ENCODE data around the gene STARD3. TPM values are rescaled to one million over a fixed set of nuclear protein-coding genes. Genes with fewer than 3 reads are reported as not detected.

STARD3 gene
- 22.5 and 47.8 TPM in 2 replicates for total RNA-seq

DNA sequence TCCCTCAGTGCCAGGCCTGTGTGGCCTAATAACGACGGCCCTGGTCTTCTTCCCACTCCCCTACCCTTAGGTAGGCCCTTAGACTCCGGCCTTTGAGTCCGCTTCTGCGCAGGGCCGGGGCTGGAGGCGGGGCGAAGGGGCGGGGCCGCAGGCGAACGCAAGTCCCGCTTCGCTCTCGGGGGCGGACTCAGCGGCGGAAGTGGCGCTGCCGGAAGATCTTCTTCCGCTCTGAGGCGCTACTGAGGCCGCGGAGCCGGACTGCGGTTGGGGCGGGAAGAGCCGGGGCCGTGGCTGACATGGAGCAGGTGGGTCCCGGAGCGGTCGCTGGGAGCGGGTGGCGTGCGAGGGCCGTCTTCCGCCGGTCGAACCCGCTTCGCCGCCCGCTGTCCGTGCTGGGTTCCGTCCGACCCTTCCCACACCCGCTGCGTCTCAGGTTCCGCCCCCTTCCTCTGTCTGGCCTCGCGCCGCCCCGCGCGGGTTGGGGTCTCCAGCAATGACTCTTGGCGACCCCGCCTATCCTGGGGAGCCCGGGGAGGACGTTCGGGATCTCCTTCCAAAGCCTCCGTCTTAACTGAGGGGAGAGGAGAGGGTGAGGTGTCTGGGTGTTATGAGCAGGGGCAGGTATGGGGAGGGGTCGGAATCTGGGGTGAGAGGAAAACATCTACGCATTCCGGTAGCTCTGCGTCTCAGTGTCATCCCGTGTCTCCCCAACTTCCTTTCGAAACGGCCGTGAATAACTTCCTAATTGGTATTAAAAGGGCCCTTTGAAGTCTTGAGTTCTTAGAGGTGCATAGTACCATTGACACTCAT lies at the start of gene STARD3:
STARD3 (plus strand) TSS at position 218 of the 810 bp plus-strand sequence. CDS start 16,388 bp downstream, outside the sequence.

DNA sequence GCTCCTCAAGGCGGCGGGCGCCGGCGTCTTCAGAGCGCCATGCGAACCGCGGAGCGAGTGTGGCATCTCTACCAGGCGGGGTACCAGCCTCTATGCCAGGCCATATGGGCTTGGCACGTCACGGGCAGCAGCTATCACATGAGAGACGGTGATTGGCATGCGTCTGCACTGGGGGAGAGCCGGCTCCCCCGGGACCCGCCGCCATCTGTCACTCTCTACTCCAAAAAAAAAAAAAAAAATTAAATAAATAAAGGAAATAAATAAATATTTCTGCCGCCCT lies 29.2 kb upstream of the STARD3 start, which contains the start of gene NEUROD2:
NEUROD2 (minus strand) TSS at position 70 of the 280 bp plus-strand sequence. CDS start 1,321 bp downstream, outside the sequence.

DNA sequence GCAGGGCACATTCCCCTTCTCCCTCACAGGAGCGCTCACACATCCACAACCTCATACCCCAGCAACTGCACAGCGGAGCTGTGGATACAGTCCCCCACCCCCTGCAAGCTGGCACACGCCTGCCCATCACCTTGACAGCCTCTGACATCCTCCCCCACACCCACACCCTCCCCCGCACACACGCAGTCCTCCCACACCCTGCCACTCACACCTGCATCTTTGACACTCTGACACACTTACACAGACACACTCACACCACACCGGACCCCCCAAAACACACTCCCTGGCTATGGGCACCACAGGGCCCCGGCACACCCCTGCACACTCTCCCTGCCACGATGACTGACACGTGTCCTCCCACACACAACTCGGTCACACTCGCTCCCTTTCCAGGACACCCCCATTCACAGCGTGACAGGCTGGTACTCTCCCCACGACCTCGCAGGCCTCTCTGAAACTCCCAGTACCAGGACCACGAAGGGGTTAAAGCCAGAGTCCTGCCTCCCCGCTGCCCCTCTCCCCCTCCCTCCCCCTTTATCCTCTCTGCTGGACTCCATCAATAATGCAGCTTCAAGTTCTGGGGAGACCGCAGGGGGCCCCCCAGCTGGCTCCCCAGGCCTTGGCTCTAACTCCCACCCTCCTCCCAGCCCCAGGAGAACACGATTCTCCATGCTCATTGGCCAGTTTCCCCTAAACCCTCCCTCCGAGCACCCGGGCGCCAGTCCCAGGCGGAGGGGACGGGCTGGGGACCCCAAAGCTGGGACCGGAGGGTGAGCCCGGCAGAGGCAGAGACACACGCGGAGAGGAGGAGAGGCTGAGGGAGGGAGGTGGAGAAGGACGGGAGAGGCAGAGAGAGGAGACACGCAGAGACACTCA lies 10.5 kb upstream of the STARD3 start, which contains the start of gene PPP1R1B:
PPP1R1B (plus strand) TSS at position 782 of the 876 bp plus-strand sequence. CDS start 441 bp downstream, outside the sequence.

DNA sequence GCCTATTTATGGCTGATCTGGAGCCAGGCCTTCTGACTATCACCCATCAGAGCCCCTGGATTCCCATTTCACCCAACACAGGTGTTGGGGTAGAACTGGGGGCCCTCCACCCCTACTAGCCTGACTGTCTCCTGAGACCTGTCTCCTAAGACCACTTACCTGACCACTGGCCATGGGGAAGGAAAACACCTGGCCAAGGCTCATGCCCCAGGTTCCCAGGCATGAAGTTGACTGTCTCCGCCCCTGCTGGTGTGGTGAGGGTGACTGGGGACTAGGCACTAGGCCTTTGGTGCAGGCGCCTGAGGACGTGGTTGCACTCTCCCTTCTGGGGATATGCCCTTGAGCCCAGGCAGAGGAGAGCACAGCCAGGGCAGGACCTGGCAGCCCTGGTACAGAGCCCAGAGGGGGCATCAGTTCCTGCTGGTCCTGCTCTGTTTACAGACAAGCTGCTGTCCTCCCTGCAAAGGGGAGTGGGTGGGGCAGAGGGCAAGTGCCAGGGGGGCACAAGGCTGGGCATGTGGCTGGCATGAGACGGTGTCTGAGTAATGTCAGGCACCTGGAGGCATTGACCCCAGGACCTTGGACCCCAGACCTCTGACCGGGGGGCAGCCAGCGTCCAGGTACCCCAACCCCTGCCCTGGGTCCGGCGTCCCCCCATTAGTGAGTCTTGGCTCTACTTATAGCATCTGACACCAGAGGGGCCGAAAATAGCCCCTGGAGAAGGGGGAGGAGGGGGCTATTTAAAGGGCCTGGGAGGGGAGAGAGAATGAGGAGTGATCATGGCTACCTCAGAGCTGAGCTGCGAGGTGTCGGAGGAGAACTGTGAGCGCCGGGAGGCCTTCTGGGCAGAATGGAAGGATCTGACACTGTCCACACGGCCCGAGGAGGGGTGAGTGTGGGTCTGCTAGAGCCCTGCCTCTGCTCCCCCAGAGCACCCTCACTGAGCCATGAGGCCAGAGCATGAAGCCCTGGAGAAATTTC lies 27.9 kb downstream of the STARD3 start, which contains the start of gene TCAP:
TCAP (plus strand) TSS at position 769 of the 981 bp plus-strand sequence; CDS start at position 780, 11 bp downstream.

DNA sequence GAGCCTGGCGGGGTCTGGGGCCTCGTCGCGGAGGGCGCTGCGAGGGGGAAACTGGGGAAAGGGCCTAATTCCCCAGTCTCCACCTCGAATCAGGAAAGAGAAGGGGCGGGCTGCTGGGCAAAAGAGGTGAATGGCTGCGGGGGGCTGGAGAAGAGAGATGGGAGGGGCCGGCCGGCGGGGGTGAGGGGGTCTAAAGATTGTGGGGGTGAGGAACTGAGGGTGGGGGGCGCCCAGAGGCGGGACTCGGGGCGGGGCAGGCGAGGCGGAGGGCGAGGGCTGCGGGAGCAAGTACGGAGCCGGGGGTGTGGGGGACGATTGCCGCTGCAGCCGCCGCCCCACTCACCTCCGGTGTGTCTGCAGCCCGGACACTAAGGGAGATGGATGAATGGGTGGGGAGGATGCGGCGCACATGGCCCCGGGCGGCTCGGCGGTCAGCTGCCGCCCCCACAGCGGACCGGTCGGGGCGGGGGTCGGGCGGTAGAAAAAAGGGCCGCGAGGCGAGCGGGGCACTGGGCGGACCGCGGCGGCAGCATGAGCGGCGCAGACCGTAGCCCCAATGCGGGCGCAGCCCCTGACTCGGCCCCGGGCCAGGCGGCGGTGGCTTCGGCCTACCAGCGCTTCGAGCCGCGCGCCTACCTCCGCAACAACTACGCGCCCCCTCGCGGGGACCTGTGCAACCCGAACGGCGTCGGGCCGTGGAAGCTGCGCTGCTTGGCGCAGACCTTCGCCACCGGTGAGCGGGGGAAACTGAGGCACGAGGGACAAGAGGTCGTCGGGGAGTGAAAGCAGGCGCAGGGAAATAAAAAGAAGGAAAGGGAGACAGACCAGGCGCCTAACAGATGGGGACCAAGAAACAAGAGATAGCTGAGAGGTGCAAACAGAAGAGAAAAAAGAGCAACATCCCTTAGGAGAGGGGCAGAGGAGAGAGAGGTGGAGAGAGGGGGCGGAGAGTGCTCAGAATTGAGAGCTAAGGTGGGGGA lies 31.3 kb downstream of the STARD3 start, which contains the start of gene PNMT:
PNMT (plus strand) TSS at position 509 of the 980 bp plus-strand sequence; CDS start at position 532, 23 bp downstream.

DNA sequence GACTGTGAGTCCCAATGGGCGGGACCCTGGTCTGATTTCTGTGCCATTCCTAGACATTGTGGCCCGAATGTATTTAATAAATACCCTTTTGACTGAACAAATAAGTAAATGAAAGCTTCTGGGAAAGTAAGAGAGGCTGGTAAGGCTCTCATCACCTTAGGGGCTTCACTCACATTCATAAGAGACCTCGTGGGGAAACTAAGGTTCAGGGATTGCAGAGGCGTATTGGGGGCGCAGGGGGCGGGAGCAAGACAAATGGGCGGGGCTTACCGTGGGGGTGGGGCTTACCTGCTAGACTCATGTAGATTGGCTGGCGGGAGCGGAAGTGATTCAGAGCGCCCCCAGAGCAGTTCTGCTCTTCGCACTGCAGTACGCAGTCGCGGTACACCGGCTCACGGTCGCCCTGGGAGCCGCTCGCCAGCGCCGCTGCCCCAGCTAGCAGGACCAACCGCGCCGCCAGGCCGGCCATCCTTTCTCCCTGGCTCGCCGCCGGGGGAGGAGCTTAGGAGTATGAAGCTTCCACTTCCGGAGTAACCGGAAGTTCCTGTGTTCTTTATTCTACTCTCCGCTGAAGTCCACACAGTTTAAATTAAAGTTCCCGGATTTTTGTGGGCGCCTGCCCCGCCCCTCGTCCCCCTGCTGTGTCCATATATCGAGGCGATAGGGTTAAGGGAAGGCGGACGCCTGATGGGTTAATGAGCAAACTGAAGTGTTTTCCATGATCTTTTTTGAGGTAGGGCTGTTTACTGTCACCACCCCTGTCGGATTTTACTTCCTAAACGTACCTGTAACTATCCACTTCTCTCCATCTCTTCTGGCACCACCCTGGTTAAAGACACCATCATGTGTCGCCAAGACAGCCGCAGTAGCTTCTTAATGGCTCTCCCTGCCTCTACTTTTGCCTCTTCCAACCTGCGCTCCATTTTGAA lies 50.9 kb downstream of the STARD3 start, which contains the start of gene PGAP3:
PGAP3 (minus strand) TSS at position 512 of the 929 bp plus-strand sequence; CDS start at position 469, 43 bp downstream.

DNA sequence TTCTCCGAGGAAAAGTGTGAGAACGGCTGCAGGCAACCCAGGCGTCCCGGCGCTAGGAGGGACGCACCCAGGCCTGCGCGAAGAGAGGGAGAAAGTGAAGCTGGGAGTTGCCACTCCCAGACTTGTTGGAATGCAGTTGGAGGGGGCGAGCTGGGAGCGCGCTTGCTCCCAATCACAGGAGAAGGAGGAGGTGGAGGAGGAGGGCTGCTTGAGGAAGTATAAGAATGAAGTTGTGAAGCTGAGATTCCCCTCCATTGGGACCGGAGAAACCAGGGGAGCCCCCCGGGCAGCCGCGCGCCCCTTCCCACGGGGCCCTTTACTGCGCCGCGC lies 62.8 kb downstream of the STARD3 start, which contains the start of gene ERBB2:
ERBB2 (plus strand) TSS at position 247 of the 330 bp plus-strand sequence. CDS start 175 bp downstream, outside the sequence.

Other genes with a start within 250 kb of the STARD3 start
- 11.9 and 12.5 TPM in 2 replicates for gene FBXL20, start 235.5 kb upstream of the STARD3 start, total RNA-seq
- gene MED1, start 185.9 kb upstream of the STARD3 start, total RNA-seq, result 14.6 and 19.3 TPM in 2 replicates
- gene CDK12, start 175.7 kb upstream of the STARD3 start, total RNA-seq, result 13.4 and 16.6 TPM in 2 replicates
- gene NEUROD2, start 29.2 kb upstream of the STARD3 start, total RNA-seq, result not detected in 2 replicates
- 0.94 and 28.8 TPM in 2 replicates for gene PPP1R1B, start 10.2 kb upstream of the STARD3 start, total RNA-seq
- 0.12 and 3.8 TPM in 2 replicates for gene TCAP, start 28.2 kb downstream of the STARD3 start, total RNA-seq
- 0.60 and 0.70 TPM in 2 replicates for gene PNMT, start 31.3 kb downstream of the STARD3 start, total RNA-seq
- gene PGAP3, start 50.9 kb downstream of the STARD3 start, total RNA-seq, result 10.6 and 16.0 TPM in 2 replicates
- gene ERBB2, start 62.9 kb downstream of the STARD3 start, total RNA-seq, result 38.3 and 47.1 TPM in 2 replicates
- 41.2 and 69.0 TPM in 2 replicates for gene MIEN1, start 93.4 kb downstream of the STARD3 start, total RNA-seq
- gene GRB7, start 100.8 kb downstream of the STARD3 start, total RNA-seq, result 0.70 TPM in 1 of 2 replicates, not detected in the other
- not detected in 2 replicates for gene IKZF3, start 227.2 kb downstream of the STARD3 start, total RNA-seq
- not detected in 2 replicates for gene ZPBP2, start 231.1 kb downstream of the STARD3 start, total RNA-seq